SK-N-MC (cell line): Measurements from ENCODE around the gene CAMK1D.
"Not testable (repeated sequence)": the region's sequence is repeated elsewhere in the genome, so short reads cannot be mapped to it uniquely, and the experiment has no call there.

Experiments used
- DNase-seq: peaks from one replicate; pipeline ENCODE4 v3.0.0-alpha.2; 2011; ENCODE audit warnings: low read depth, low spot score
- H3K27ac ChIP-seq: fragments of 200-600 bp; sonication (generic); 2 replicates; pipeline ENCODE4 v1.5.1; 2016; ENCODE audit warnings: mixed run types
- H3K36me3 ChIP-seq: fragments of 200-600 bp; sonication (generic); 2 replicates; pipeline ENCODE4 v1.6.1; 2017; ENCODE audit warnings: antibody characterized with exemption, low read length, mixed read lengths; ENCODE audit not compliant: insufficient read depth
- H3K4me3 ChIP-seq: fragments of 200-600 bp; sonication (generic); 2 replicates; pipeline ENCODE4 v1.5.1; 2016
- H3K9ac ChIP-seq: fragments of 200-600 bp; sonication (generic); 2 replicates; pipeline ENCODE4 v1.8.0; 2017; ENCODE audit warnings: mixed run types, mixed read lengths; ENCODE audit not compliant: insufficient read length
- H3K9me3 ChIP-seq: fragments of 200-600 bp; sonication (generic); 2 replicates; pipeline ENCODE4 v1.6.1; 2017; ENCODE audit warnings: low read depth, mild to moderate bottlenecking, antibody characterized with exemption, low read length, moderate library complexity, mixed read lengths
- EZH2 ChIP-seq: fragments of 200-600 bp; sonication (generic); IDR thresholded peaks from one replicate; pipeline ENCODE4 v1.6.1; 2017; ENCODE audit warnings: antibody characterized with exemption
- FOXP2 ChIP-seq: optimal IDR thresholded peaks from 2 replicates; pipeline ENCODE3; 2011; ENCODE audit warnings: mild to moderate bottlenecking, moderate library complexity; ENCODE audit not compliant: insufficient read depth; ENCODE audit errors: extremely low read length, control extremely low read depth
- POLR2AphosphoS5 ChIP-seq: IDR thresholded peaks from 2 replicates; pipeline ENCODE4 v1.6.1; 2012; ENCODE audit warnings: mild to moderate bottlenecking, low read depth, low read length, borderline replicate concordance

Gene CAMK1D

GRCh38 chr10:12800302-12800701 lies 451.0 kb downstream of the CAMK1D start:
- no peak overlapping the region for H3K4me3 ChIP-seq
- H3K9me3 ChIP-seq: no peaks in the 10 kb centered on the region
- no peak overlapping the region for H3K27ac ChIP-seq
- DNase-seq: no peak
- no peak for TF ChIP-seq POLR2AphosphoS5
- TF ChIP-seq EZH2: no peak
- no peak for TF ChIP-seq FOXP2
- no peaks in the 10 kb centered on the region for H3K36me3 ChIP-seq
- no peak overlapping the region for H3K9ac ChIP-seq

- DNase-seq: no peak
- no peak for TF ChIP-seq POLR2AphosphoS5
- TF ChIP-seq EZH2: no peak
- no peak for TF ChIP-seq FOXP2
- Histone ChIP-seq H3K27ac (no peak overlapping the region), H3K36me3 (no peaks in the 10 kb centered on the region), H3K9ac (no peak overlapping the region), H3K4me3 (no peak overlapping the region), H3K9me3 (no peaks in the 10 kb centered on the region)
Measured at GRCh38 chr10:12801214-12802087, 452.1 kb downstream of the CAMK1D start.

- H3K9ac ChIP-seq: no peak overlapping the region
- H3K4me3 ChIP-seq: no peak overlapping the region
- H3K36me3 ChIP-seq: no peaks in the 10 kb centered on the region
- DNase-seq: no peak
- no peak overlapping the region for H3K27ac ChIP-seq
- TF ChIP-seq FOXP2 (no peak), POLR2AphosphoS5 (no peak), EZH2 (no peak)
- no peaks in the 10 kb centered on the region for H3K9me3 ChIP-seq
Measured at GRCh38 chr10:12803776-12804175, 454.4 kb downstream of the CAMK1D start.

- no peak overlapping the region for H3K9ac ChIP-seq
- no peak overlapping the region for H3K4me3 ChIP-seq
- DNase-seq: no peak
- H3K27ac ChIP-seq: no peak overlapping the region
- TF ChIP-seq EZH2 (no peak), FOXP2 (no peak), POLR2AphosphoS5 (no peak)
- no peaks in the 10 kb centered on the region for H3K36me3 ChIP-seq
- no peaks in the 10 kb centered on the region for H3K9me3 ChIP-seq
Measured at GRCh38 chr10:12806228-12807095, 457.1 kb downstream of the CAMK1D start.

- no peak for TF ChIP-seq EZH2
- TF ChIP-seq FOXP2: no peak
- no peak for TF ChIP-seq POLR2AphosphoS5
- no peak overlapping the region for H3K4me3 ChIP-seq
- no peak overlapping the region for H3K9ac ChIP-seq
- H3K9me3 ChIP-seq: no peaks in the 10 kb centered on the region
- H3K36me3 ChIP-seq: no peaks in the 10 kb centered on the region
- H3K27ac ChIP-seq: no peak overlapping the region
- no peak for DNase-seq
Measured at GRCh38 chr10:12807096-12807755, 457.9 kb downstream of the CAMK1D start.

- no peaks in the 10 kb centered on the region for H3K9me3 ChIP-seq
- no peak overlapping the region for H3K4me3 ChIP-seq
- no peak for DNase-seq
- no peak overlapping the region for H3K27ac ChIP-seq
- no peaks in the 10 kb centered on the region for H3K36me3 ChIP-seq
- no peak overlapping the region for H3K9ac ChIP-seq
- TF ChIP-seq EZH2 (no peak), FOXP2 (no peak), POLR2AphosphoS5 (no peak)
Measured at GRCh38 chr10:12808014-12808613, 458.8 kb downstream of the CAMK1D start.

GRCh38 chr10:12810046-12810445 lies 460.7 kb downstream of the CAMK1D start:
- DNase-seq, H3K9ac ChIP-seq, H3K36me3 ChIP-seq, H3K9me3 ChIP-seq, H3K27ac ChIP-seq, H3K4me3 ChIP-seq: not testable (repeated sequence)

- no peak for DNase-seq
- H3K36me3 ChIP-seq: no peaks in the 10 kb centered on the region
- H3K27ac ChIP-seq: no peak overlapping the region
- TF ChIP-seq EZH2 (no peak), FOXP2 (no peak), POLR2AphosphoS5 (no peak)
- no peaks in the 10 kb centered on the region for H3K9me3 ChIP-seq
- no peak overlapping the region for H3K9ac ChIP-seq
- no peak overlapping the region for H3K4me3 ChIP-seq
Measured at GRCh38 chr10:12811826-12812225, 462.5 kb downstream of the CAMK1D start.
